CD8-positive, alpha-beta memory T cell (primary cell): ENCODE results near the gene EML2. TPM values are rescaled to one million over a fixed set of nuclear protein-coding genes. Genes with fewer than 3 reads are reported as not detected.

Experiments
- CTCF ChIA-PET: fragments of 350-600 bp; sonication (Branson Sonifier 250); formaldehyde crosslinking; loops from one replicate; lab custom pipeline; 2021; ENCODE audit warnings: antibody characterized with exemption; lab: Charles Lee
- POLR2A ChIA-PET: fragments of 350-600 bp; sonication (Branson Sonifier 250); formaldehyde crosslinking; loops from one replicate; lab custom pipeline; 2021; ENCODE audit warnings: antibody characterized with exemption; lab: Charles Lee
- DNase-seq, 5 donors: peaks; one replicate each; pipeline versions ENCODE4 v3.0.0 to v3.0.0-alpha.2; 2020 to 2022; ENCODE audit warnings: mixed read lengths in 1 of 5
- H3K27ac ChIP-seq: one replicate; pipeline ENCODE4 v1.7.0; 2013; ENCODE audit warnings: low read depth, mild to moderate bottlenecking, low read length, moderate library complexity
- H3K27me3 ChIP-seq: 2 replicates; pipeline ENCODE4 v1.7.0; 2013; ENCODE audit warnings: low read length, mild to moderate bottlenecking; ENCODE audit not compliant: insufficient read depth, poor library complexity, severe bottlenecking
- H3K36me3 ChIP-seq: 2 replicates; pipeline ENCODE4 v1.7.0; 2013; ENCODE audit warnings: mild to moderate bottlenecking, low read length, moderate library complexity; ENCODE audit not compliant: insufficient read depth
- H3K4me1 ChIP-seq: 2 replicates; pipeline ENCODE4 v1.7.0; 2013; ENCODE audit warnings: mild to moderate bottlenecking, low read length, moderate library complexity; ENCODE audit not compliant: insufficient read depth
- H3K4me3 ChIP-seq: 2 replicates; pipeline ENCODE4 v1.7.0; 2013; ENCODE audit warnings: mild to moderate bottlenecking, low read length
- H3K9me3 ChIP-seq: 2 replicates; pipeline ENCODE4 v1.7.0; 2013; ENCODE audit warnings: mild to moderate bottlenecking, low read length
- H3K27ac Mint-ChIP-seq, 8 donors: one replicate each; pipeline ENCODE4 v1.8.0; 2020 to 2021; ENCODE audit warnings: mixed read lengths in 8 of 8, mild to moderate bottlenecking in 6 of 8, inconsistent platforms in 3 of 8, moderate library complexity in 3 of 8
- H3K27me3 Mint-ChIP-seq, 2 donors: one replicate each; pipeline ENCODE4 v1.8.0; 2020 to 2021; ENCODE audit warnings: mixed read lengths in 2 of 2, mild to moderate bottlenecking in 1 of 2, moderate library complexity in 1 of 2
- H3K36me3 Mint-ChIP-seq, 3 donors: one replicate each; pipeline ENCODE4 v1.8.0; 2020 to 2021; ENCODE audit warnings: mixed read lengths in 3 of 3, inconsistent platforms in 1 of 3, mild to moderate bottlenecking in 1 of 3
- H3K4me1 Mint-ChIP-seq, 3 donors: one replicate each; pipeline ENCODE4 v1.8.0; 2020 to 2021; ENCODE audit warnings: mixed read lengths in 3 of 3, inconsistent platforms in 1 of 3, mild to moderate bottlenecking in 1 of 3
- H3K4me3 Mint-ChIP-seq, 7 donors: one replicate each; pipeline ENCODE4 v1.8.0; 2020 to 2021; ENCODE audit warnings: mixed read lengths in 7 of 7, mild to moderate bottlenecking in 6 of 7, moderate library complexity in 4 of 7, inconsistent platforms in 2 of 7
- H3K9me3 Mint-ChIP-seq, 5 donors: one replicate each; pipeline ENCODE4 v1.8.0; 2020 to 2022; ENCODE audit warnings: mixed read lengths in 5 of 5, mild to moderate bottlenecking in 3 of 5, moderate library complexity in 2 of 5, inconsistent platforms in 1 of 5
- polyA plus RNA-seq: library from polyadenylated mRNA; unstranded; fragments of 300-500 nt; fragmentation: Illumina TruSeq; gene quantifications from one replicate; pipeline ENCODE4 v1.2.3, GENCODE V29; 2021
- total RNA-seq, 2 experiments: library from RNA; stranded (reverse); gene quantifications; one replicate each; pipeline ENCODE4 v1.2.3, GENCODE V29; 2021

The EML2 gene
- total and polyA plus RNA-seq, 3 experiments from 2014 or later, result 18.8 to 128 (median 122) TPM

DNA sequence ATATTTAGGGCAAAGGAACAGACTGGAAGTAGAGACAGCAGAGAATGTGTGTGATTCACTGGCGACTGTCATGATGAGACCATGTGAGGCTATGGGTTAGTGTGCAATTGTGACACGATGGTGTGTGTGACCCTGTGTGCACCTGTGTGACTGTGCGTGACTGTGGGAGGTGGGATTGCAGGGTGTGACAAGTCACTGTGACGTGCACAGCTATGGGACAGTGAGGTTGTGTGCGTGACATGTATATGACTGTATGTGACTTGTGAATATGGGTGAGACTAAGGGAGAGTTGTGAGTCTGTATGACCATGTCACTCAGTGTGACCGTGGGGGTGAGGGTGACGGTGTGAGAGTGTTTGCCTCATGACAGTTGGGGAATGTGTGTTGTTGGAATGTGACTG is 25.4 kb upstream of the EML2 start:
- H3K4me1 Mint-ChIP-seq, result peaks cover 18 to 23% (median 19%) of the 10 kb centered on the region in 3 donors
- H3K9me3 ChIP-seq, result no peaks in the 10 kb centered on the region
- H3K36me3 Mint-ChIP-seq, result peaks cover 0 to 4% (median 2%) of the 10 kb centered on the region in 3 donors
- CTCF ChIA-PET, result interaction anchor here (0.9 to 1.9 kb wide), 2 partner anchors 12 to 22 kb away, joined by 3 to 5 read pairs; no protein-coding TSS in a partner anchor
- peak overlapping the region in 1 of 7 donors; percentile 27 for H3K4me3 Mint-ChIP-seq
- H3K4me1 ChIP-seq, result peaks cover 19% of the 10 kb centered on the region
- H3K4me3 ChIP-seq, result no peak overlapping the region
- POLR2A ChIA-PET, result no interaction called here
- H3K27me3 ChIP-seq, result no peaks in the 10 kb centered on the region
- H3K27me3 Mint-ChIP-seq, result peaks cover 4 to 13% of the 10 kb centered on the region in 2 donors
- peak overlapping the region in 1 of 8 donors; percentile 3 for H3K27ac Mint-ChIP-seq
- no peaks in the 10 kb centered on the region for H3K36me3 ChIP-seq
- DNase-seq, result no peak
- no peaks in the 10 kb centered on the region for H3K9me3 Mint-ChIP-seq
- H3K27ac ChIP-seq, result no peak overlapping the region

DNA sequence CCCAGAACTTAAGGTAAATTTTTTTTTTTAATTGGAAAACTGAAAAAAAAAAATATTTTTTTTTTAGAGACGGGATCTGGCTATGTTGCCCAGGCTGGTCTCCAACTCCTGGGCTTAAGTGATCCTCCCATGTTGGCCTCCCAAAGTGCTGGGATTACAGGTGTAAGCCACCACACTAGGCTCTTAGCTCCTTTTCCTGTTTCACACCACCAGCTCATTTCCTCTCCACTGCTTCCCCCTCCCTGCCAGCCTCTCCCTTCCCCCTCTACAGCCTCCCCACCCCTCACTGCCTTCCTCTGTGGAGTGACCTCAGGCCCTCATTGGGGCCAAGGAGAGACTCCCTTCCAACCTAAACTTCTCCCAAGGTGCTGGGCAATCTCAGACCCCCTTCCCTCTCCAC is 24.6 kb upstream of the EML2 start:
- no peak overlapping the region for H3K4me3 Mint-ChIP-seq
- H3K36me3 Mint-ChIP-seq, result peaks cover 0 to 4% (median 2%) of the 10 kb centered on the region in 3 donors
- no peaks in the 10 kb centered on the region for H3K27me3 ChIP-seq
- H3K27ac ChIP-seq, result no peak overlapping the region
- peaks cover 11% of the 10 kb centered on the region for H3K4me1 ChIP-seq
- peak overlapping the region in 1 of 8 donors; percentile 32 for H3K27ac Mint-ChIP-seq
- H3K36me3 ChIP-seq, result no peaks in the 10 kb centered on the region
- H3K27me3 Mint-ChIP-seq, result peaks cover 7 to 20% of the 10 kb centered on the region in 2 donors
- H3K4me1 Mint-ChIP-seq, result peaks cover 11 to 15% (median 13%) of the 10 kb centered on the region in 3 donors
- H3K4me3 ChIP-seq, result no peak overlapping the region
- ChIA-PET CTCF (interaction anchor here (1.9 kb wide), 1 partner anchor 21 kb away, joined by 5 read pairs; no protein-coding TSS in a partner anchor), POLR2A (no interaction called here)
- no peak for DNase-seq
- no peaks in the 10 kb centered on the region for H3K9me3 Mint-ChIP-seq
- no peaks in the 10 kb centered on the region for H3K9me3 ChIP-seq

DNA sequence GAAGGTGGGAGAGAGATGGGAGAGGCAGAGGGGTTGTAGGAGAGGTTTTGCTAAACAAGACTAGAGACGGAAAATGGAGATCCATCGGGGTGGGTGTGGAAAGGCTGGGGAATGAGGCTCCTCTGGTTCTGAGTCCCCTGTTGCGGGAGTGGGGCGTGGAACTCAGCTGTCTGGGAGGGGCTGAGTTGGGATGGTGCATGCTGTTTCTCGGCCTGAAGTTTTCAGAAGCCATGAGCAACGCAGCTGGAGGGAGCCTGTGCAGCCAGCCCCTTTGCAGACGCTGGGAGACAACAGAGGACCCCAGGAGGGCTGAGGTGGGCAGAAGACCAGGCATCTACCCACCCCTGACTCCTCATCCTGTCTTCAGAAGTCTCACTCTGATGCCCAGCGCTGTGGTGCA is 21.4 kb upstream of the EML2 start:
- DNase-seq, result no peak
- H3K27me3 Mint-ChIP-seq, result peaks cover 7 to 22% of the 10 kb centered on the region in 2 donors
- H3K4me1 Mint-ChIP-seq, result no peaks in the 10 kb centered on the region
- H3K27ac Mint-ChIP-seq, result no peak overlapping the region
- H3K36me3 ChIP-seq, result no peaks in the 10 kb centered on the region
- no peaks in the 10 kb centered on the region for H3K4me1 ChIP-seq
- no peak overlapping the region for H3K27ac ChIP-seq
- no peak overlapping the region for H3K4me3 ChIP-seq
- POLR2A ChIA-PET, result no interaction called here
- no peaks in the 10 kb centered on the region for H3K9me3 ChIP-seq
- CTCF ChIA-PET, result interaction anchor here (0.7 kb wide), 1 partner anchor 15 kb away, joined by 3 read pairs; no protein-coding TSS in a partner anchor
- no peaks in the 10 kb centered on the region for H3K27me3 ChIP-seq
- peaks cover 0 to 2% (median 0%) of the 10 kb centered on the region in 3 donors for H3K36me3 Mint-ChIP-seq
- H3K9me3 Mint-ChIP-seq, result no peaks in the 10 kb centered on the region
- no peak overlapping the region for H3K4me3 Mint-ChIP-seq

DNA sequence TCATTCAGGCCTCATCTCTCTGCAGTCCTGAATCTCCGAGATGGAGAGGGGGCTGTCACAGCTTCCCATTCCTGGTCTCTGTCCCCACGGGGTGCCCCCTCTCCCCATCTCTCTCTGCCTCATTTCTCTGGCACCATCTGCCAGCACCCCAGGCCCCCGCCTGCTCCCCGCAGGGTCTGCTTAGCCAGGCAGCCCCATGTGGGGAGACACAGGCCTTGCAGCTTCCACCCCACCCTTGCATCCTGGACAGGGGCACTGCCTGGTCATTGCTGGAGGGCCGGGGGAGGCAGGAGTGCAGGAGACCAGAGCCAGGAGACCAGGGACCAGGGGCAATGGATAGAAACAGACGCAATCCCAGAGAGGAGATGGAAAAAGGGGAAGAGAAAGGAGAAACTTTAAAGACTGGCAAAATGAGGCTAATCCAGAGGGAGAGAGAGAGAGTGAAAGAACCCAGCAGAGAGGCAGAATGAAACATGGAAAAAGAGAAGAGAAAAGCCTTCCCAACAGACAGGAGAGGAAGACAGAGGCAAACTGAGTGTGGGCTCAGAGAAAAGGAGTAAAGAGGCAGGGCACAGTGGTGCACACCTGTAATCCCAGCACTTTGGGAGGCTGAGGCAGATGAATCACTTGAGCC is 20.0 kb upstream of the EML2 start:
- Histone ChIP-seq H3K4me3 (no peak overlapping the region), H3K27me3 (no peaks in the 10 kb centered on the region), H3K27ac (no peak overlapping the region), H3K36me3 (no peaks in the 10 kb centered on the region), H3K9me3 (no peaks in the 10 kb centered on the region), H3K4me1 (no peaks in the 10 kb centered on the region)
- no peak for DNase-seq
- peaks cover 0 to 2% (median 0%) of the 10 kb centered on the region in 3 donors for H3K36me3 Mint-ChIP-seq
- no peak overlapping the region for H3K4me3 Mint-ChIP-seq
- peaks cover 7 to 15% of the 10 kb centered on the region in 2 donors for H3K27me3 Mint-ChIP-seq
- ChIA-PET CTCF (no interaction called here), POLR2A (no interaction called here)
- H3K27ac Mint-ChIP-seq, result peak overlapping the region in 1 of 8 donors; percentile 61
- H3K9me3 Mint-ChIP-seq, result no peaks in the 10 kb centered on the region
- no peaks in the 10 kb centered on the region for H3K4me1 Mint-ChIP-seq

DNA sequence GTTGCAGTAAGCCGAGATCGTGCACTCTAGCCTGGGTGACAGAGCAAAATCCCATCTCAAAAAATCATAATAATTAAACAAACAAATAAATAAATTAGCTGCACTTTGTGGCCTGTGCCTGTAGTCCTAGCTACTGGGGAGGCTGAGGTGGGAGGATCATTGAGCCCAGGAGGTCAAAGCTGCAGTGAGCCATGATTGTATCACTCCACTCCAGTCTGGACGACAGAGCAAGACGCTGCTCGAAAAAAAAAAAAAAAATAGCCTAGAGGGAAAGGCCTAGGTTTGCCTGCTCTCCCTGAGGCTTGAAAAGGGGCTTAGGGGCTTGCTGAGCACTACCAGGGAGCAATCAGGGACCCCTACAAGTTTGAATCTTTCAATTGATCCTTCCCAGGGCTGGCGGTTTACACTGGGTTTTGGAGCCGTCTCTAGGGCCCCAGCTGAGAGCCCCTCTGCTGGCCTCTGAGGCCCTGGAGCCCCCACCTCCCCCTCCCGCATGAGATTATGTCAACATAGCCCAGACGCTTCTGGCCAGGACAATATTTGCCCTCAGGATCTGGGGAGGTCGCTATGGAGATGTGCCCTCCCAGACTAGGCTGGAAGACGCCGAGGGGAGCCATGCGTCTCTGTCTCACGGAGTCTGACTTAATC is 18.4 kb upstream of the EML2 start:
- POLR2A ChIA-PET, result no interaction called here
- no peaks in the 10 kb centered on the region for H3K9me3 Mint-ChIP-seq
- H3K4me3 Mint-ChIP-seq, result no peak overlapping the region
- H3K36me3 Mint-ChIP-seq, result peaks cover 0 to 2% (median 0%) of the 10 kb centered on the region in 3 donors
- Histone ChIP-seq H3K4me1 (no peaks in the 10 kb centered on the region), H3K36me3 (no peaks in the 10 kb centered on the region), H3K9me3 (no peaks in the 10 kb centered on the region), H3K27me3 (no peaks in the 10 kb centered on the region), H3K4me3 (no peak overlapping the region), H3K27ac (no peak overlapping the region)
- H3K27me3 Mint-ChIP-seq, result peaks cover 7 to 13% of the 10 kb centered on the region in 2 donors
- no peak for DNase-seq
- CTCF ChIA-PET, result interaction anchor here (1.3 kb wide), 1 partner anchor 12 kb away, joined by 3 read pairs; no protein-coding TSS in a partner anchor
- no peak overlapping the region for H3K27ac Mint-ChIP-seq
- no peaks in the 10 kb centered on the region for H3K4me1 Mint-ChIP-seq

DNA sequence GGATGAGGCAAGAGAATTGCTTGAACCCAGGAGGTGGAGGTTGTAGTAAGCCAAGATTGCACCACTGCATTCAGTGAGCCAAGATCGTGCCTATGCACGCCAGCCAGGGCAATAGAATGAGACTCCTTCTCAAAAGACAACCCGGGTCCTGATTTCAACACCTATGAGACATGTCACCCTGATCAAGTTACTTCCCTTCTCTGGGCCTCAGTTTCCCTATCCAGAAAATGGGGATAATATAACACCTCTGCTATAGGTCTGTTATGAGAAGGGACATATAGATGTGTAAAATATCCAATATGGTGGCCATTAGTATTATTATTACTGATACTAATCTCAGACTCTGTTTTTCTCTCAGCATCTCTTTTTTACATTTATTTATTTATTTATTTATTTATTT is 15.9 kb upstream of the EML2 start:
- POLR2A ChIA-PET, result no interaction called here
- no peaks in the 10 kb centered on the region for H3K27me3 ChIP-seq
- Mint-ChIP-seq H3K9me3 (no peaks in the 10 kb centered on the region), H3K27ac (no peak overlapping the region), H3K4me1 (no peaks in the 10 kb centered on the region), H3K27me3 (peaks cover 7 to 12% of the 10 kb centered on the region in 2 donors), H3K36me3 (no peaks in the 10 kb centered on the region), H3K4me3 (no peak overlapping the region)
- DNase-seq, result no peak
- H3K4me3 ChIP-seq, result no peak overlapping the region
- CTCF ChIA-PET, result no interaction called here
- H3K27ac ChIP-seq, result no peak overlapping the region
- H3K9me3 ChIP-seq, result no peaks in the 10 kb centered on the region
- H3K4me1 ChIP-seq, result no peaks in the 10 kb centered on the region
- H3K36me3 ChIP-seq, result no peaks in the 10 kb centered on the region

DNA sequence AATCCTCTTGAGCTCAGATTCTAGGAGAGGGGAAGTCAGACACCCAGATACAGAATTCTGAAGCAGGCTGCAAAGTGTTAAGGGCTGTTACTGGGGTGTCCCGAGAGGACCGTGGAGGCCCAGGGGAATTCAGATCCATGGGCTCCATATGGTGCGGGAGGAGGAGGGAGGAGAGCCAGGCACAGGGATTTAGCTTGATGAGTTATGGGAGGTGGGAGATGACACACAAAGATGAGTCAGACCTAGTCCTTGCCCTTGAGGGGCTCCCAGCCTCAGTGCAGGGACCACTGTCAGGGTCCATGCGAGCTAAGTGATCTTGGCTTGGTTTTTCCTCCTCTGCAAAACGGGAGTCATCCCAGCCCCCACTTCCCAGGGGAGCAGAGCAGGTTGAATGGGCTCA is 14.4 kb upstream of the EML2 start:
- H3K9me3 ChIP-seq, result no peaks in the 10 kb centered on the region
- no peak overlapping the region for H3K27ac ChIP-seq
- H3K4me3 Mint-ChIP-seq, result no peak overlapping the region
- no peak overlapping the region for H3K27ac Mint-ChIP-seq
- H3K27me3 ChIP-seq, result no peaks in the 10 kb centered on the region
- H3K4me1 ChIP-seq, result no peaks in the 10 kb centered on the region
- DNase-seq, result no peak
- H3K36me3 Mint-ChIP-seq, result no peaks in the 10 kb centered on the region
- H3K27me3 Mint-ChIP-seq, result peaks cover 2 to 3% of the 10 kb centered on the region in 2 donors
- H3K36me3 ChIP-seq, result no peaks in the 10 kb centered on the region
- no peak overlapping the region for H3K4me3 ChIP-seq
- no peaks in the 10 kb centered on the region for H3K4me1 Mint-ChIP-seq
- ChIA-PET CTCF (interaction anchor here (1.1 kb wide), 1 partner anchor 39 kb away, joined by 3 read pairs; the partner anchor contains the start of gene QPCTL), POLR2A (no interaction called here)
- H3K9me3 Mint-ChIP-seq, result no peaks in the 10 kb centered on the region

DNA sequence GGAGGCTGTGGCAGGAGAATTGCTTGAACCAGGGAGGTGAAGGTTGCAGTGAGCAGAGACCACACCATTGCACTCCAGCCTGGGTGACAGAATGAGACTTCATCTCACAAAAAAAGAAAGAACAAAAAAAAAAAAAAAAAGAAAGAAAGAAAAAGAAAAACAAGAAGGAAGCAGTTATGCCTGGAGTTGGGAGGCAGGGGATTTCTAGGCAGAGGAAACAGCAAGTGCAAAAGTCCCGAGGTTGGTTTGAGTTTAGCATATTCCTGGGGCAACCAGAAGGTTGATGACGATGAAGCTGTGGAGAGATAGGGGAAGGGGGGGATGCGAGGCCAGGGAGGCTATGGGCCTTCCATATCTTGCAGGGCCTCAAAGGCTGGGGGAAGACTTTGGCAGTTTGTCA is 11.5 kb upstream of the EML2 start:
- no peaks in the 10 kb centered on the region for H3K36me3 Mint-ChIP-seq
- Histone ChIP-seq H3K27me3 (no peaks in the 10 kb centered on the region), H3K4me1 (peaks cover 7% of the 10 kb centered on the region), H3K27ac (no peak overlapping the region), H3K4me3 (no peak overlapping the region), H3K36me3 (no peaks in the 10 kb centered on the region), H3K9me3 (no peaks in the 10 kb centered on the region)
- no peak overlapping the region for H3K4me3 Mint-ChIP-seq
- CTCF ChIA-PET, result interaction anchor here (0.7 to 1.2 kb wide), 3 partner anchors 9 to 166 kb away, joined by 3 read pairs; no protein-coding TSS in a partner anchor
- DNase-seq, result no peak
- H3K27ac Mint-ChIP-seq, result no peak overlapping the region
- peaks cover 6 to 9% (median 9%) of the 10 kb centered on the region in 3 donors for H3K4me1 Mint-ChIP-seq
- H3K9me3 Mint-ChIP-seq, result no peaks in the 10 kb centered on the region
- H3K27me3 Mint-ChIP-seq, result peaks cover 2 to 3% of the 10 kb centered on the region in 2 donors
- POLR2A ChIA-PET, result no interaction called here
